H54 (cell line): Measurements from ENCODE around the gene MORC3.
"Not testable (repeated sequence)": the region's sequence is repeated elsewhere in the genome, so short reads cannot be mapped to it uniquely, and the experiment has no call there.

ENCODE experiments used
- DNase-seq: peaks from one replicate; pipeline ENCODE4 v3.0.0; 2011; ENCODE audit warnings: low spot score, mixed read lengths; ENCODE audit not compliant: insufficient read length
- FAIRE-seq: peaks from 3 replicates; lab custom pipeline; 2011; peaks lifted over from hg19 to GRCh38; lab: Jason Lieb, UNC
- POLR2A ChIP-seq: IDR thresholded peaks from 2 replicates; pipeline ENCODE4 v1.6.1; 2011; ENCODE audit warnings: low read depth, mild to moderate bottlenecking, low read length

MORC3 gene

GRCh38 chr21:36347962-36348328 is 27.9 kb downstream of the MORC3 start:
- TF ChIP-seq POLR2A: no peak
- FAIRE-seq (no peak), DNase-seq (no peak)

GRCh38 chr21:36349315-36349714 is 29.3 kb downstream of the MORC3 start:
- FAIRE-seq (no peak), DNase-seq (no peak)
- no peak for TF ChIP-seq POLR2A

DNA sequence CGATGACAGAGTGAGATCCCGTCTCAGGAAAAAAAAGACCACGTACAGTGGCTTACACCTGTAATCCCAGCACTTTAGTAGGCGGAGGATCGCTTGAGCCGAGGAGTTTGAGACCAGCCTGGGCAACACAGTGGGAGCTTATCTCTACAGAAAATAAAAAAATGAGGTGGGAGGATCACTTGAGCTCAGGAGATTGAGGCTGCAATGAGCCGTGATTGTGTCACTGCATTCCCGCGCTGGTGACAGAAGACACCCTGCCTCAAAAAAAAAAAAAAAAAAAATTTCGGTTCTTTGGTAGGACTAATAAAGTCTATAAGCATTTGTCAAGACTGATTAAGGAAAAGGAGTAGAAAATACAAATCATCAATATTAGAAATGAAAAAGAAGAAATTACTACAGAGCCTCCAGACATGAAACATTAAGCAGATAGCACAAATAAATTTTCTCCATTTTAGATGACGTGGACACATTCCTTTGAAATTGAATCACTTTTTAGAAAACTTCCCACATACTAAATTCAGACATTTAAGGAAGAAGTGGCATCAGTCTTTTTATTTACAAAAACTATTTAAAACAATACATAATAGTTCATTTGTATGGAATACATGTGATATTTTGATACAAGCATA is 30.4 kb downstream of the MORC3 start:
- FAIRE-seq: no peak
- TF ChIP-seq POLR2A: no peak
- no peak for DNase-seq

DNA sequence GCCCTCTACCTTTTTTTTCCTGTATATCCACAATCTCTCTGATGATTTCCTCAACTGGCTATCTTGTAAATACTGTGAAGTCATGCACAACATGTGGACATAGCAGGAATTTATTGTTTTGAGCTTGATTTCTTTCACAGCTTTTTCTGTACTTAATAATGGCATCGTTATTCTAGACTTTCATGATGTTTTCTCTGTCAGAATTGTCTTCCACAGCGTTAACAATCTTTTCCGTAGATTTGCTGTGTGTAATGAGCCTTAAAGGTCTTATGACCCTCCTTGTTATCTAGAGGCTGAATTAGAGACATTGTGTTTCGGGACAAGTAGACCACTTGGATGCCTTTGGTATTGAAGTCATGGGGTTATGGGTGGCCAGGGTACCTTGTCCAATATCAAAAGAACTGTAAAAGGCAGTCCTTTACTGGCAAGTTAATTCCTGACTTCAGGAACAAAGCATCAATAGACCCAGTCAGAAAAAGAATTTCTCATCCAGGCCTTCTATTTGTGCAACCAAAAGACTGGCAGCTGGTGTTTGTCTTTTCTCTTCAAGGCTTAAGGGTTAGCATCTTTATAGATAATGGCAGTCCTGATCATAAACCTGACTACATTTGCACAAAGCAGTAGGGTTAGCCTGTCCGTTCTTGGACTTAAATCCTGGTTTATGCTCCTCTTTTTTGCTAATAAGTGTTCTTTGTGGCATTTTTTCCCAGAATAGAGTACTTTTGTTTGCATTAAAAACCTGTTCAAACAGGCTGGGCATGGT is 35.1 kb downstream of the MORC3 start:
- DNase-seq: no peak
- FAIRE-seq: no peak
- TF ChIP-seq POLR2A: no peak

- FAIRE-seq (no peak), DNase-seq (no peak)
- no peak for TF ChIP-seq POLR2A
These were observed 35.9 kb downstream of the MORC3 start for GRCh38 chr21:36355868-36356267.

- DNase-seq (no peak), FAIRE-seq (no peak)
- TF ChIP-seq POLR2A: no peak
These were observed 39.2 kb downstream of the MORC3 start for GRCh38 chr21:36359185-36359584.

DNA sequence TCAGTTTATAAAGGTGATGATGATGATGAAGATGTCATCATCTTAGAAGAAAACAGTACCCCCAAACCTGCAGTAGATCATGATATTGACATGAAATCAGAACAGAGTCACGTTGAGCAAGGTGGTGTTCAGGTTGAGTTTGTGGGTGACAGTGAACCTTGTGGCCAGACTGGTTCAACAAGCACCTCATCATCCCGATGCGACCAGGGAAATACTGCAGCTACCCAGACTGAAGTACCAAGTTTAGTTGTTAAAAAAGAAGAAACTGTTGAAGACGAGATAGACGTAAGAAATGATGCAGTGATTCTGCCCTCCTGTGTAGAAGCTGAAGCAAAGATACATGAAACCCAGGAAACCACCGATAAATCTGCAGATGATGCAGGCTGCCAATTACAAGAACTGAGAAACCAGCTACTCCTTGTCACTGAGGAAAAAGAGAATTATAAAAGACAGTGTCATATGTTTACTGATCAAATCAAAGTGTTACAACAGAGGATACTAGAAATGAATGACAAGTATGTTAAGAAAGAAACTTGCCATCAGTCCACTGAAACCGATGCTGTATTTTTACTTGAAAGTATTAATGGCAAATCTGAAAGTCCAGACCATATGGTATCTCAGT is 49.2 kb downstream of the MORC3 start:
- DNase-seq (no peak), FAIRE-seq (no peak)
- TF ChIP-seq POLR2A: no peak

DNA sequence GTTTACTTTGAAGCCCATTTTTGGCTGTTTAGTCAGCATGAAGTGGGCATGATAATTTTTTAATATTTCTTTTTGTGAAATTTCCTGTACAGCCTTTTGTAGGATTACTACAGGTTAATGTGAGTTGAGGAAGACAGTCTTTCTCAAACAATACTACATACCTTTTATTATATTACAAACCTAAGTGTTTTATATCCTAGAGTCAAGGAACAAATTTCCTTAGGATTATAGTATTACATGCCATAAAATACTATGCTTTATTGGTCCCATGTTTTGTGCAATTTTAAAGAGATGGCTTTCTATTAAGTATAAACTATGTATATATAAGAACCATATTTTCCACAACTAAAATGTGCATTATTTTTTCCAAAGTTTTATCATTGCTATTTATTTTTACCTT is 56.0 kb downstream of the MORC3 start:
- FAIRE-seq (no peak), DNase-seq (no peak)

DNA sequence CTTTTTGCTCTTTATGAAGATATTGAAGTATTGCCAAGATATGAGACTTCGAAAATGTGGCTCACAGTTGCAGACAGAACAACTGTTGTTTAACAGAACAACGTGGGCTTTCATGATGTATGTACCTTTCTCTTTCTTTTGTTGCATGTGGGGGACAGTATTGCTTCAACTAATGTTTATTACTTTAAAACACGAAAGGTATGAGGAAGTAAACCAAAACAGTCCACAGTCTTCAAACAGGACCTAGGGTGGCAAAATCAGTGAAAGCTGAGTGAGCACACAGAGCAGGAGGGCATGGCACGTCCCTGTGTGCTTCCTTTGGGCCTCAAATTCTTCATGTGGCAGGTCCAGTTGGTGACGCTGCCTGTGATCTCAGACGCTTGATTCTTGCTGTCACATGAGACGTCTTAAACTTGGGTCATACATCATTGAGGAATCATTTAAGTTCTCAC is 57.4 kb downstream of the MORC3 start:
- FAIRE-seq (no peak), DNase-seq (no peak)
- TF ChIP-seq POLR2A: no peak

More for the DNA sequence above, 56.0 kb downstream of the MORC3 start:
- no peak for TF ChIP-seq POLR2A

- no peak for TF ChIP-seq POLR2A
- FAIRE-seq (no peak), DNase-seq (no peak)
These were observed 59.3 kb downstream of the MORC3 start for GRCh38 chr21:36379251-36379650.

DNA sequence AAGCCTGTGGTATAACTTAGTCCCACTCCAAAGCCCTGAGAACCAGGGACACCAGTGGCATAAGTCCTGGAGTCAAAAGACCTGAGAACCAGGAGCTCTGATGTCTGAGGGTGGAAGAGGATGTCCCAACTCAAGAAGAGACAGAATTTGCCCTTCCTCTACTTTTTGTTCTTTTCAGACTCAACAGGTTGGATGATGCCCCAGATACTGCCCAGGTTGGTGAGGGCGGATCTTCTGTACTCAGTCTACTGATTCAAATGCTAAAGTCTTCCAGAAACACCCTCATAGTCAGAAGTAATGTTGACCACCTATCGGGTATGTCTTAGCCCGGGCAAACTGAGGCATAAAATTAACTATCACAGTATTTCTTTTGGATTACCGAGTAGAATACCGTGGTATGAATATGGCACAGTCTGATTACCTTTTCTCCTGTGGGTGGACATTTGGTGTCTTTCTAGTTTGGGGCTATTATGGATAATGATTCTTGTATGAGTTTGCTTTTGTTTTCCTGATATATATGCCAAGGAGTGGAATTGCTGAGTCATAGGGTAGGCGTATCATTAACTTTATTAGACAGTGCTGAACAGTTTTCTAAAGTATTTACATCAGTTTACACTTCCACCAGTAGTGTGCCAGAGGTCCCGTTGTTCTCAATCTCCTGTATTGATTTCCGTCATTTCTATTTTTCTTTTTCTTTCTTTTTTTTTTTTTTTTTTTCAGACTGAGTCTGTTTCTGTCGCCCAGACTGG is 62.0 kb downstream of the MORC3 start:
- TF ChIP-seq POLR2A: no peak
- no peak for DNase-seq
- no peak for FAIRE-seq

- not testable (repeated sequence) for FAIRE-seq, DNase-seq
These were observed 62.7 kb downstream of the MORC3 start for GRCh38 chr21:36382722-36383121.

DNA sequence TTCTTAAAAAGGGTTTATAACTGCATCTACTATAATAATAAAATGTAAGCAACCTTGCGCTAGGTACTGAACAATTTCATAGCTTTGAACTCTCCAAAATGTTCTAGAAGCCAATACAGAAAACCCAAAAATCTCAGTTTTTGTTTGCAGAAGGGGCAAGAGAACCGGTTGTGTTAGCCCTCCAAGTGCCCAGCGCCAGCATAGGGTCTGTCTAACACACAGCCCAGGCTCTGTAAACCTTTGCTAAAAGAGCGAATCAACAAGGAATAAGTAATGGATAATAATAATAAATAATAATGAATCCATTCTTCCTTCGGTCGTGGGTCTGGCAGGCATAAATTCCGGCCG is 64.9 kb downstream of the MORC3 start:
- no peak for TF ChIP-seq POLR2A
- FAIRE-seq: no peak
- no peak for DNase-seq
